Cardiac septum (tissue), 1 donor: ENCODE measurements around the gene HECW1. TPM values are rescaled to one million over a fixed set of nuclear protein-coding genes. Genes with fewer than 3 reads are reported as not detected.
"Not testable (repeated sequence)": the region's sequence is repeated elsewhere in the genome, so short reads cannot be mapped to it uniquely, and the experiment has no call there.

ENCODE experiments used
- DNase-seq: peaks from one replicate; pipeline ENCODE4 v3.0.0-alpha.2; 2020; ENCODE audit warnings: low spot score
- intact Hi-C: fragments of 100-400 bp; cut with DNase I; formaldehyde crosslinking; loops from one replicate; pipeline ENCODE4 v1.14.0; 2022
- total RNA-seq: library from RNA; stranded (reverse); fragmentation: NEBNext Ultra II Directional; extraction: Animal tissue kit (Norgen Biotek cat#: 25700); gene quantifications from one replicate; pipeline ENCODE4 v1.2.1, GENCODE V29; 2021
- donor health status: DM: no; HTN: no; CAD: no.

Gene HECW1
- total RNA-seq, 1 donor from 2014 or later: not detected

DNA sequence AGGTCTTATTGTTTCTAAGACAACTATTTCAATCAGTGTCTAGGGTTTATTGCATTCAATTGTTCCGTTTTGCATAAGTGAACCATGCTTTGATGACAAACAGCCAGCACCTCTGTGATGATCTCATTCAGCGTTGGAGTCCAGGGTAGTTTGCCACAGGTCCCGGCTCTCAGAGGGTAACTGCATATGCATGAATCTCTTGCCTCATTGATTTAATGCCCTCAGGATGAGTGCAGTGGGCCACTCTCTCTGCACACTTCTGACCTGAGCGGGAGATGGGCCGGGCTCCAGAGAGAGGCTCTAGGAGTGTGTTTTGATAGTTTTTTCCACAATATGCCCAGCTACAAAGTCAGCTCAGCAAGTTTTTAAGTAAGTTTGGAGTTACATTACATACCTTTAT, 83.9 kb downstream of the HECW1 start:
- intact Hi-C loops: no loop called here
- no peak for DNase-seq

DNA sequence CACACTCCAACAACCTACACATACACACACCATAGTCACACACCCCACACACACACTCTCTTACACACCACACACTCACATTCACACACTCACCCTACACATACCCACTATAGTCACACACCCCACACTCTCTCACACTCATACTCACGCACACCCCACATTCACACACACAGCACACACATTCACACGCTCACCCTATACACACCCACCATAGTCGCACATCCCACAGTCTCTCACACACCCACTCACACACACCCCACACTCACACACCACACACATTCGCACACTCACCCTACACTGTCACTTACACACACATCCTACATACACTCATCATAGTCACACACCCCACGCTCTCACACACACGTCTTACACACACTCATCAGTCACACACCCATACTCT, 85.6 kb downstream of the HECW1 start:
- intact Hi-C loops: no loop called here
- DNase-seq: no peak

DNA sequence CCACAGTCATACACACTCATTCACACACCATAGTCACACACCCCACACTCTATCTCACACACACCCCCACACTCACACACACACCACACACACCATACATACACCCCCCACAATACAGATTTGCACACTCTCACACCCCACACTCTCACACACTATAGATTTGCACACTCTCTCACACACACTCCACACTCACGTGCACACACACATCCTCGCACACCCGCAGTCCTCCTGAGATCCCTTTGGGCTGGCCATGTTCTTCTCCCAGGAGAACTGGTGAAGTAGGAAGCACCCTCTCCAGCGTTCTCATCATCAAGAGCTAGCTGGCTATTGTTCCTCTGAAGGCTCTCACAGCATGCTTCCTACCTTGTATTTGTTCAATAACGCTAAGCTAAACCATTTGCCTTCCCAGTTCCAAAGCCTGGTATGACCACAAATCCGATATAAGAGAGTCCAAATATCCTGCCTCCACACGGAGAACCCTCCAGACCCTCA, 86.2 kb downstream of the HECW1 start:
- intact Hi-C loops: no loop called here
- DNase-seq: no peak

DNA sequence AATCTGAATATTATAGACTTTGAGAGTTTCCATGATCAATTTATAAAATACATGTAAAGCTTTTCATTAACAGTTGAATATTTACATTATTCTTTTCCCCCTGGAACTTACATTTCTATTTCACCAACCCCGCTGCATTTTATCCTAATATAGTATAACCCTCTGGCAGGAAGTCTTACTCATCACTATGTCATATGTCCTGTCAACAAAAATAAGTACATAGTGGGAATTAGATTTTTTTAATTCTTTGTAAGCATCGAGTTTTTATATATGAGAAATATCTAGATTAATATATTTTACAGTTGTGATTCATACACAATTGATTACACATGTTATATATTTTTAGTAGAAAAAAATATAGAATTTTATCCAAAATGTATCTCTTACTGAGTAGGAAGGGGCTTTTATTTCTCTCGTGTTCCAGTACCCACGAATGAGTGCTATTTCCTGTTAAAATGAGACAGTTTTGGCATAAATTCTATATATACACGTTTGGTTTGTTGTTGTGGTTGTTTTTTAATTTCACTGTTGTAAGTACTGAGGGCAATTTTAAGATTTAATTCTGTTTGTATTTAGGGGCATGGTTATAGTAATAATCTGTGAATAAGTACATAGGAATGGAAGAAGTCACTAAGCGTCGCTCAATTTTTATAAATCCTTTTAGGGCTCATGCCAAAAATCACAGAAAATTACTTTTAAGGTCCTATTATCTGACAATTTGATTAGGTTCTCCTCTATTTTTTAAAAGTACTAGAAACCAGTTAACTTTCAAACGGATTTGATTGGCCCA, 87.1 kb downstream of the HECW1 start:
- intact Hi-C loops: no loop called here
- no peak for DNase-seq

DNA sequence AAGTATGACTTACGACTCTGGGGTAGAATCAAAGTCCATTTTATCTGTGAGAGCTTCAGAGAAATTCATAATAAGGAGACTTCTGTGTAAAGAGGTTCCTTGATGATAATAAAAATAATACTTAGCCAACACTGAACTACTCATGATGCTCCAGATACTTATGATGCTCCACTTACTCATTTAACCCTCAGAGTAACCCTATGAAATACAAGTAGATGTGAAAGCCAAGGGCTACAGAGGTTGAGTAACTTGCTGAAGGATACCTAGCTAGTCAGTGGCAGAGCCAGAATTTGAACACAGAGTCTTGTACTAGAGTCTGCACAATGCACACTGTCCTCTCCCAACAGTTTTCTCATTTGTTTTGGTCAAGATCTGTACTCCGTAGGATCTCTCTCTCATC, 89.5 kb downstream of the HECW1 start:
- no peak for DNase-seq
- intact Hi-C loops: no loop called here

DNA sequence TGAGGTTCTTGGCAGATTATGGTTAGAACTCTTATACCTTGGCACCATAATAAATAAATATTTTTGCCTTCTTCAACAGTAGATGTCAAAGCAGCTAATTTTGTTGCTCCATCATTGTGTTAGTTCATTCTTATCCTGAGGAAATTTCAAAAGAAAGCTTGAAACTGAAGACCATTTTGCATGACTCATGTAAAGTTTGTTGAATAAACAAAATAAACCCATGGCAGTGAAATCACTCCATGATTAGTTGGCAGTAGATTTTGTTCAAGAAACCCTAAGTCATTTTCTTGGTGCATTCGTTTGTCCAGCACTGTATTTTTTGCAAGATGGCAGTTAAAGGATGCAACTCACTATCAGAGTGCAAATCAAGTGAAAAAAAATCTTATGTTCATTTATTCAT, 91.6 kb downstream of the HECW1 start:
- intact Hi-C loops: no loop called here
- DNase-seq: no peak

DNA sequence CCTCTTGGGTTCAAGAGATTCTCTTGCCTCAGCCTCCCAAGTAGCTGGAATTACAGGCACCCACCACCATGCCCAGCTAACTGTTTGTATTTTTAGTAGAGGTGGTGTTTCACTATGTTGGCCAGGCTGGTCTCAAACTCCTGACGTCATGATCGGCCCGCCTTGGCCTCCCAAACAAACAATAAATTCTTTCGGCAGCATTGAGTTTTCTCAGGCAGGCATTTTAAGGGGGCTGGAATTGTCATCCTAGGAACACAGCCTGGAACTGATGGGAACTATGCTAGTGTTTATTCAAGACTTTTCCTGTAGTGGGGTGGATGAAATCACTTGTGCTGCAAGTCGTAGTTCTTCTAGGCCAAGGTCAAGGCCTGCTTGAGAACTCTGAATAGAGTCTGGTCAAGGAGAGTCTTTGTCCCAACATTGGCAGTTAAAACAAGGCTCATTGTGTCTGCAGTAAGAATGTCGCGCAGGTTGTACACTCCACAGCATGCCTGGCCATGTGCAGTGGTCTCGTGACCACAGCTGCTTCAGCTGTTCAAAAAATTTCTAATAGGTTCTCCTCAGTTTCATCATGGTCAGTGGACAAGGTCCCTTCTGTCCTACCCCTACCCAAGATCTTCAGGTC, 92.8 kb downstream of the HECW1 start:
- DNase-seq: no peak
- intact Hi-C loops: no loop called here

DNA sequence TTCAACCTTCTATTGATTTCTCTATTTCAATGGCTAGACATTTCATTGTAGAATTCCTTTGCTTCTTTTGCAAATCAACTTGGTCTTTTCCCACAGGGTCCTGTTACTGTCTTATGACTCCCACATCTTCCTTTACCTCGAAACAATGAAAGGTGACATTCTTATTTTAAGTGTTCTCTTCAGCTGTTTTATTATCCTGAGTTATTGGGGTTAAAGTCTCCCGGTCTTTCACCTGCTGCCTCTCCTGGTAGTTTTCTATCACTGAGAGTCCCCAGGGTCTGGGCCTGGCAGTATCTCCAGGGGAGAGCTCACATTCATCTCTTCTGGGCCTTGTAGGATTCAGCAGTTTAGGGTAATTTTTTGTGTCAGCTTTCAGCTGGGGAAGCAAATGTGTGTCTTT, 95.8 kb downstream of the HECW1 start:
- intact Hi-C loops: no loop called here
- DNase-seq: no peak

DNA sequence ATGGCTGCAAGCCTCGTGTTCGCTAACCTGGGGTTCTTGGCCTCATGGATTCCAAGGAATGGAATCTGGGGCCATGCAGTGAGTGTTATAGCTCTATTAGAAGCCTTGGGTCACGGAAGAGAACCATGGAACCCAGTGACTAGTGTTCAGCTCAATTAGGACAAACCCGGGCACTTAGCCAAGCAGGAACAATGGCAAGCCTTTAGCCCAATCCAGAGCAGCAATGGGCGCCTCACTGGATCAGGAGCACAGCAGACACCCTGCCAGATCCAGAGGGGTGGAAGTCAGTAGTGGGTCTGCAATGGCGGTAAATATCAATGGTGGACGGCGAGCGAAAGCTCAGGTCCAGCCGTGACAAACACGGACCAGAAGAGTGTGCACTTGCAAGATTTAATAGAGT, 98.1 kb downstream of the HECW1 start:
- DNase-seq, intact Hi-C loops: not testable (repeated sequence)

DNA sequence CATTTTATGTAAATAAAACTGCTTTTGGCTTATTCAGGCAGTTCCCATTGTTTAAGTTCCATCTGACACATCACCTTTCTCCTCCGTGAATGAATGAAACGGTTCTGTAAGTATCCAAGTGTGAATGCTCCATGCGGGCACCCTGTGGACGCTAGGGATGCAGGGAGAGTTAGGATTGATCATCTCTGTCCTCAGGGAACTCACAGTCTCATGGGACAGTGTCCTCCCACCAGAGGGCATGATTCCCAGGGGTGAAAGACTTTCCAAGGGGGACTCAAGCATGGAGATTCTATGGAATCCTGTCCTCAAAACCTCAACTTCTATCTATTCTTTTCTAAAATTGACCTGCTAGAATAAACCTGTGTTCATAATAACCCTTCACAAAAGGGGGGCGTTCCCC, 98.8 kb downstream of the HECW1 start:
- no peak for DNase-seq

DNA sequence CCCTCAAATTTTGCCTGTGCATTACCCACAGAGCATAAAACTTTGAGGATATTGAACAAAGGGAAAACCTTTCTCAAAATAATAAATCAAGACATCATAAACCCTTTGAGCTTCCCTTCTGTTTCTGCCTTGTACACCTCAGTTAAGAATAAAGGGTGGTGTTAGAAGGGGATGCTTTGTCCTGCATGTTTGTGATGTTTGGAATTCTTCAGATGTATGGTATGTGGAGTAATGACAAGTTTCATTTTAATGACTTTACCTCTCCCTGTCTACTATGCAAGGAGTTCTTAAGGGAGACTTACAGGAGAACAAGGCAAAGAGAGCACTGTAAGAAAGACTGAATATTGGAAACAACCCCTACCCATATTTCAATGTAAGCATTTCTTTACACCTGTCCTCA, 99.2 kb downstream of the HECW1 start:
- intact Hi-C loops: no loop called here

More for the DNA sequence above, 98.8 kb downstream of the HECW1 start:
- intact Hi-C loops: no loop called here

DNA sequence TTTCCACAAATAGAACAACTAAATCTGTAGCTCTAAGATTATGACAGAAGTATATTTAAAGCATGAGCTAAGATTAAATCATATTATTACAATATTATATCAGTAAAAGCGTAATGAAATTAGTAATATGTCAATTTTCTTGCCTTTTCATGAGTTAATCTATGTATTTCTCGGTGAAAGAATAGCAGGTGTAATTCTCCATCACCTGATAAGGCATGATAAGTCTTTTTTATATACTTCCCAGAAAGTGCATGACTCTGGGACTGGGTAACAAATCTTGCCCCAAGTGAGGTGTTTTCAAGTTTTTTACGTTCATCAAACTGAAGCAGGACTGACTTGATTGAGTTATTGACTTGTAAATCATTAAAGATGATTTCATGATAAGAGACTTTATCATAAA, 100.5 kb downstream of the HECW1 start:
- intact Hi-C loops: no loop called here
- no peak for DNase-seq

More for the DNA sequence above, 99.2 kb downstream of the HECW1 start:
- DNase-seq: no peak

DNA sequence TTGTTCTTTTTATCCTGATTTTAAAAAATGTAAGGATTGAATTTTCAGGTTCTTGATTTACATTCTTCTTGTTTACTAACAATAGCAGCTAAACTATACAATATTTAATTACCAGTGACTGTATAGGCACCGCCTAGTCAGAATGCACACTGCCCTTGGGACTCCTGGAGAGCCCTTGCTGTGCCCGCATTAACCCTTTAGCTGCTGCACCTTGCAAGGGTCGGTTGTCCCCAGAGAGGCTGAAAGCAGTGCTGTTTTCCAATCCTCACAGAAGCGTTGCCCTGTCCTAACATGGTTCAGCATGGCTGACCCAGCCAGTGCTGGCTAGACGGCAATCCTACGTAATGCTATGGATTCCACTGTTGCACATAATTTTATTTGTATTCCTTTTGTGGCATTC, 102.6 kb downstream of the HECW1 start:
- intact Hi-C loops: no loop called here

DNA sequence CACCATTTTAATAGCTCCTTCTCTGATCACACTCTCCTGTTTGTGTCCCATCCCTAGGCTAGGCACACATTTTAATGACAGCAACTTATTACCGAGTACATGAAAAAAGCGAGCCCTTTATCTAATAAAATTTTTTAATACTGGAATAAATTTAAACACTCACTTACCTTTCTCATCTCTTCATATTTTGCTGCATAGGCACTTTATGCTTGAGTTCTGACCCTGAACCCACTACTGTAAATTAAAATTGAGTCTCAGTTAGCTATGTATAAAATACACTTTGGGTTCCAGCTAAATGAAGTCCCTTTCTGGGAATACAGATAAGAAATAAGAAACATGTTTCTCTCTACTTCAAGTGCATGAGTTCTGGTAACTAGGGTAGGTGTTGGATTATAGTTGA, 104.6 kb downstream of the HECW1 start:
- intact Hi-C loops: no loop called here
- no peak for DNase-seq

More for the DNA sequence above, 102.6 kb downstream of the HECW1 start:
- DNase-seq: no peak

DNA sequence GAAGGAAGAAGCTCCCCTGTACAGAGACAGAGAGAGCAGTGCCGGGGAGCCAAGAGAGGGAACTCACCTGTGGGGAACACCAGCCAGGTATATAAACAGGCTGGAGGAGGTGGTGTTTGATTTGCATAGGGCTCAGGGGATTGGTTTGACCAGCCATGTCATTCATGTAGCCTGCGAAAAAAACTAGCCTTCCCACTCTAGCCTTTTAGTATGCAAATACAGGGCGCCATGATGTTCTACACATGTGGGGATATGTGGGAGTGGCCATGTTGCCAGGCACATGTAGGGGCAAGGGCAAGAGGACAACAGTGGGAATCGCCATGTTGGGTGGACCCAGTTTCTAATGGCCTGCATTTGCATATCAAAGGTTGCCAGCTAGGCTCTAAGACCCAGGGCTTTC, 106.5 kb downstream of the HECW1 start:
- DNase-seq, intact Hi-C loops: not testable (repeated sequence)

DNA sequence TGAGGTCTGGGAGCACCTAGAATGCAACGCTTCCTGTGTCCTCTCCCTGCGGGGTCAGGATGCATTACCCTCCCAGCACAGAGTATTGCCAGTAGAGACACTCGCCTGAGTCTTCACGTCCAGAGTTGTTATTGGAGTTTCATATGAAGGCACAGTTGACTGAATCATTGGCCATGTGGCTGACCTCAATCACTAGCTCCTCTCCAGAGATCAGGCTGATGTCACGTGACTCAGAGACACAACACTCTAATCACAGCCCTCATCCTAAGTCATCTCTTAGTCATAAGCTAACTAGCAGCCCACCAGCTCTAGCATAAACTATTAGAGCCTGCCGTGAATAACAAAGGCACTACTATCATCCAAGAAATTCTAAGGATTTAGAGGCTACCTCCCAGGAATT, 107.8 kb downstream of the HECW1 start:
- intact Hi-C loops: no loop called here
- no peak for DNase-seq

DNA sequence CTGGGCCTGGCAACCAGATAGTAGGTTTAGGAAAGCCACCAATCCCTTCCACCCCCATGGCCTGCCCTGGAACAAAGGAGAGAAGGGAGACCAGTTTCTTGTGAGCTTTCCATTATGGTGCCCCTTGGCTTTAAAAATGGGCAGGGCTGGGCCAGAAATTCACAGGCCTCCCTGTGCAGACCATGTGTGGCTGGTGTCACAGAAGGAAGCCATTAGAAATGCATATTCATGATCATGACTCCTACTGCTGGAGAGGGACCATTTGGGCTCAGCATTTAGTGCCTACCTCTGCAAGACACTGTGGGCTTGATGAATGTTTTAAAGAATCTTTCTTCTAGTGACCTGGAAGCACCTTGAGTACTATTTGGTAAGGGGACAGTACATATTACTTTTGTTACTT, 108.3 kb downstream of the HECW1 start:
- no peak for DNase-seq
- intact Hi-C loops: no loop called here

DNA sequence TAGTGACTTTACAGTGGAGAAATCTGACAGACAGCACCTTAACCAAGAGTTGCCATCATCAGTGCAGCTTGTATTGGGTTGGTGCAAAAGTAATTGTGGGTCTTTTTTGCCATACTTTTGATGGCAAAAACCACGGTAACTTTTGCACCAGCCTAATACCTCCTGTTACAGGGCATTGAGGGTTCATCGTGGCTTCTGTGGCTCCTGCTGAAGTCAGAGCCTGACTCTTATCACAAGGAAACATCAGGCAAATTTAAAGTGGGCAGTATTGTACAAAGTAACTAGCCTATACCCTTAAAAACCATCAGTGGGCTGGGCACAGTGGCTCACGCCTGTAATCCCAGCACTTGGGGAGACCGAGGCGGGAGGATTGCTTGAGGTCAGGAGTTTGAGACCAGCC, 117.4 kb downstream of the HECW1 start:
- intact Hi-C loops: no loop called here
- DNase-seq: no peak

DNA sequence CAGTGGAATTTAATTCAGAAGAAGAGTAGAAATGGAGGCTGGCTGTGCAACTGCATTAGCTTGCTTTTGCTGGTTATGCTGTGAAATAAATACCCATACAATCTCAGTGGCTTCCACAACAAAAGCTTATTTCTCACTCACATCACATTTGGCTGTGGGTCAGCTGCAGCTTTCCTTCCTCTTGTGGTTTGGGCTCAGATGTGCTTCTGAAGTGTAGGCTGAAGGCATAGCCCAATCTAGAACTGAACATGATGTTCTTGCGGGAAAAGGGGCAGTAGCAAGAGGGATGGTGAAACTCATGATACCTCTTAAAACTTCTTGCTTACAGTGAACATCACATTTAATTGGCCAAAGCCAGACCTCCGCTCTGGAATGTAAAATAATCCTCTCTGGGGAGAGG, 119.9 kb downstream of the HECW1 start:
- DNase-seq: no peak
- intact Hi-C loops: no loop called here

DNA sequence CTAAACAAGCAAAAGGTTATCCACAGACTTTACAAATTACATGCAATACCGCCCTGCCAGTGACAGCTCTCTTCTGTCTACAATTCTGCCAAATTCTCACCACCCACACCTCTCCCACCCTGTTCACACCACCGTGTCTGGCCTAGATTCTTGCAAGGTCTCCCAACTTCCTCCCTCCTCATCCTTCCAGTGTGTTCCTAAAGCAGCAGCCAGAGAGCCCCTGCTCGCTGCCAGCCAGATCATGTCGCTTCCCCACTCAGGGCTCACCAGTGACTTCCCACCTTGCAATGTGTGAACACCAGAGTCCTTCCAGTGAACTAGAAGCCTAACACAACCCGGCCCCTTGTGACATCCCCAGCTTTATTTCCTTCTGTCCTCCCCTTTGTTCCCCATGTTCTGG, 121.6 kb downstream of the HECW1 start:
- intact Hi-C loops: no loop called here
- no peak for DNase-seq

DNA sequence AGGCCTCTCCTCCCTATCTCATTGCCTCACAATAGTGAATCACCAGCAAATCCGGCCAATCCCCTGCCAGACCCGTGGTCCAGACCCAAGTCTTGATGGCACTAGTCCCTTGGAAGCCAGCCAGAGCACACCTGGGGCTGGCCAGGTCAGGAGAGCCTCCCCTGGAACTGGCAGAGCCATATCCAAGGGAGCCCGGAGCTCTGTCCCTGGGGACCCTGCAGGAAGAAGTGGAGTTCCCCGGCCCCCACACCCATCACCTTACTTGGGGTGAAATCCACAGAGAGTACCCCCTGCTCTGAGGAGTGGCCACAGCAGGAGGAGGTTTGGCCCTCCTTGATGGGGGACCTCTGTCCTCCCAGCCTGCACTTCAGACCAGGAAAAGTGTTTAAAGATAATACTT, 122.5 kb downstream of the HECW1 start:
- intact Hi-C loops: no loop called here
- DNase-seq: no peak
